ENCODE results near the gene PACSIN2. TPM values are rescaled to one million over a fixed set of nuclear protein-coding genes. Genes with fewer than 3 reads are reported as not detected.
"Not testable (repeated sequence)": the region's sequence is repeated elsewhere in the genome, so short reads cannot be mapped to it uniquely, and the experiment has no call there.

The PACSIN2 gene
- total RNA-seq, 2 donors from 2014 or later = 28.8 to 31.3 TPM

DNA sequence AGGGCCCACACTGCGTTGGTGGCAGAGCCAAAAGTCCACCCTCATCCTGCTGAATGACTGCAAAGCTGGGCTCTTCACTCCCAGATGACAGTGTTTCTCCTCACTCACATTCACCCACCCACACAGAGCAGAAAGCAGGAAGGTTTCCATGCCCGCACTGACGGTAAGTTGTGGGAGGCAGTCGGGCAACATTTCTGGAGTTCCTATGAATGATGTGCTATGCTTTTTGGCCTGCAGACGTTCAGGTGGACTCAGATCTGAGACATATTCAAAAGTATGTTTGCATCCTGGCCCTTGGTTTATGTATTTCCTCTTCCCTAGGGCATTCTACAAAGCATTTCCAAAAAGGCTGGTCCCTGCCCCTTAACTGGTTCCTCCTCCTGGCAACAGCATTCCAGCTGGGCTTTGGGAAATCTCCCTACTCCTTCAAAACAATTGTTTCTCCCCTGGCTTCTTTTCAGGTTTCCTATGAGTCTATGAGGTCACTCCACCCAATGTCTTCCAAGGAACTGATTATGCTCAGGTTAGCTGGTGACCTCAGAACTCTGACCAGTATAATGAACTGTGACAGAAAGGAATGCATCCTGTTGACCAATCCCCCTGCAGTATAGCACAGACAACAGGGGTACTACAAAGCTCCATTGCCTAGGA lies 36.4 kb downstream of the PACSIN2 start:
- H3K27me3 Mint-ChIP-seq (ENCODE audit: low read depth) = no peaks in the 10 kb centered on the region
- H3K27ac Mint-ChIP-seq = no peak overlapping the region
- no peaks in the 10 kb centered on the region for H3K36me3 Mint-ChIP-seq (ENCODE audit: insufficient read depth in 2 of 2)
- ATAC-seq (replicated peaks in 1 of 2) (no peak), DNase-seq (no peak)
- H3K9me3 Mint-ChIP-seq = no peaks in the 10 kb centered on the region
- peaks cover 35% of the 10 kb centered on the region for H3K4me1 Mint-ChIP-seq (ENCODE audit: low read depth)
- no peak overlapping the region for H3K4me3 Mint-ChIP-seq

DNA sequence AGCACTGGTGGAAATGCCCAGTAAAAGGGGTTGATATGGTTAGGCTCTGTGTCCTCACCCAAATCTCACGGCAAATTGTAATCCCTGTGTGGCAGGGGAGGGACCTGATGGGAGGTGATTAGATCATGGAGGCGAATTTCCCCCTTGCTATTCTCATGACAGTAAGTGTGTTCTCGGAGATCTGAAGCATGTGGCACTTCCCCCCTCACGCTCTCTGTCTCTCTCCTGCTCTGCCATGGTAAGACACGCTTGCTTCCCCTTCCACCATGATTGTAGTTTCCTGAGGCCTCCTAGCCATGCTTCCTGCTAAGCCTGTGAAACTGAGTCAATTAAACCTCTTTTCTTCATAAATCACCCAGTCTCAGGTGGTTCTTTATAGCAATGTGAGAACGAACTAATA lies 37.4 kb downstream of the PACSIN2 start:
- no peaks in the 10 kb centered on the region for H3K36me3 Mint-ChIP-seq (ENCODE audit: insufficient read depth in 2 of 2)
- H3K27ac Mint-ChIP-seq = no peak overlapping the region
- no peaks in the 10 kb centered on the region for H3K27me3 Mint-ChIP-seq (ENCODE audit: low read depth)
- ATAC-seq (replicated peaks in 1 of 2) (no peak), DNase-seq (no peak)
- H3K9me3 Mint-ChIP-seq = no peaks in the 10 kb centered on the region
- H3K4me1 Mint-ChIP-seq (ENCODE audit: low read depth) = peaks cover 45% of the 10 kb centered on the region
- H3K4me3 Mint-ChIP-seq = no peak overlapping the region

DNA sequence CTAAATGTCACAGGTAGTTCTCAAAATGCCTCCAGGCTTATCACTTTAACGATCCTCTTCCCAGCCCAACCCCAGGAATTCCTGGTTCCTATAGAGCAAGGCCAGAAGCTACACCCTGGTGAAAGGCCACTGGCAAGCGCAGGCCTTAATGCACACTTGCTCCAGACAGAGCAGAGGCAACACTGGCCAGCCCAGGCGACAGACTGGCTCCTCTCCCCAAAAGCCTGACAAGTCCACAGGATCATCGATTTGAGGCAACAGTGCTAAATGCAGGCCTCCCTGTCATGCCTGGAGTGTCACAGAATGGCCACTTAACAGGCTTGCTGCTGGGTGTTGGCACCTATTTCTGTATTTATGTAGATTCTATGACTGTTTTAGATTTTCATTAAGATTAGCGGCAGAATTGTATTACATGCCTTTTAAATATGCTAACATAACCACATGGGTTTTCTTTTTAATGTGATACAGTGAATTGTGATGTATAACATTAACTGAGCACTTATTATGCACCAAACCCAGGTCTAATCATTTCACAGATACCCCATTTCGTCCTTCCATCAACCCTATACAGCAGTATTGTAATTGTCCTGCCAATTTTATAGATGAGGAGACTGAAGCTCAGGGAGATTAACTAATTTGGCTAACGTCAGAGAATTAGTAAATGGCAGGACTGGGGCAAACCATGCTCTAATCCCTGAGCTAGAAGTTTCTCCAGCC lies 38.6 kb downstream of the PACSIN2 start:
- no peak overlapping the region for H3K4me3 Mint-ChIP-seq
- DNase-seq (no peak), ATAC-seq (replicated peaks in 1 of 2) (no peak)
- H3K27me3 Mint-ChIP-seq (ENCODE audit: low read depth) = no peaks in the 10 kb centered on the region
- no peaks in the 10 kb centered on the region for H3K9me3 Mint-ChIP-seq
- no peak overlapping the region for H3K27ac Mint-ChIP-seq
- peaks cover 45% of the 10 kb centered on the region for H3K4me1 Mint-ChIP-seq (ENCODE audit: low read depth)
- H3K36me3 Mint-ChIP-seq (ENCODE audit: insufficient read depth in 2 of 2) = peaks cover 0 to 1% of the 10 kb centered on the region in 2 donors

DNA sequence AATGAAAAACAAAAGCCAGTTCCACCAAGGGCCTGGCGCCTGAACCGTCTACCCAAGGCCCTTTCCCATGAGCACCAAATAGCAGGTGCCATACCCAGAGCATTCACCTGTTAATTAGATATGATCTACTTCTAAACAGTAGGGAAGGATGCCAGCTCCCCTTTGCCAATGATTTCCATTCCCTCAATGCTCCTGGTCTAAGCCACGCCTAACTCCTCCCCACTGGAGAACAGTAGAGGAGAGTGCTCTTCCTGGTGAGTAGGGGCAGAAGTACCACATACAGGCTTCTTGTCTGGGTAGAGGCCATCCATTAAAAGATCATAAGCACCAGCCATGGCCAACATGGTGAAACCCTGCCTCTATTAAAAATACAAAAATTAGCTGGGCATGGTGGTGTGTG lies 40.7 kb downstream of the PACSIN2 start:
- no peak overlapping the region for H3K27ac Mint-ChIP-seq
- ATAC-seq (replicated peaks in 1 of 2) (no peak), DNase-seq (no peak)
- no peaks in the 10 kb centered on the region for H3K9me3 Mint-ChIP-seq
- H3K36me3 Mint-ChIP-seq (ENCODE audit: insufficient read depth in 2 of 2) = peaks cover 1 to 2% of the 10 kb centered on the region in 2 donors
- H3K27me3 Mint-ChIP-seq (ENCODE audit: low read depth) = no peaks in the 10 kb centered on the region
- H3K4me1 Mint-ChIP-seq (ENCODE audit: low read depth) = peaks cover 56% of the 10 kb centered on the region
- H3K4me3 Mint-ChIP-seq = no peak overlapping the region

DNA sequence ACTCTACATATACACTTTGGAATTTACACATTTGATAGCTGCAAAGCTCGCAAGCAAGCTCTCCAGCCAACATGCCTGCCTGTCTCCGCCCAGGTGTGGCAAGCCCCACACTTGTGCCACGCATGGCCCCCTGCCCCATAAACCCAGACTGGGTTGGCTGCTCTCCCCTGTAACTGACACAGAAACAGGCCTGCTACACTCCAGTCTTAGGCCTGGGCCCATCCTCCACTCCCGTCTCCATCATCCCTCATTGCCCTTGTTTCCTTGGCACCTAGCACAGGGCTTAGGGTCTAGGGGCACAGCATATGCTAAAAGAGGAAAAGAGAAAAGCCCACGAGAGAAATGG lies 41.4 kb downstream of the PACSIN2 start:
- ATAC-seq (replicated peaks in 1 of 2) = no peak
- Mint-ChIP-seq H3K4me3 (no peak overlapping the region), H3K27me3 (ENCODE audit: low read depth) (no peaks in the 10 kb centered on the region), H3K4me1 (ENCODE audit: low read depth) (peaks cover 52% of the 10 kb centered on the region), H3K36me3 (ENCODE audit: insufficient read depth in 2 of 2) (peaks cover 1 to 2% of the 10 kb centered on the region in 2 donors), H3K27ac (peak overlapping the region; percentile 27), H3K9me3 (no peaks in the 10 kb centered on the region)
- no peak for DNase-seq

DNA sequence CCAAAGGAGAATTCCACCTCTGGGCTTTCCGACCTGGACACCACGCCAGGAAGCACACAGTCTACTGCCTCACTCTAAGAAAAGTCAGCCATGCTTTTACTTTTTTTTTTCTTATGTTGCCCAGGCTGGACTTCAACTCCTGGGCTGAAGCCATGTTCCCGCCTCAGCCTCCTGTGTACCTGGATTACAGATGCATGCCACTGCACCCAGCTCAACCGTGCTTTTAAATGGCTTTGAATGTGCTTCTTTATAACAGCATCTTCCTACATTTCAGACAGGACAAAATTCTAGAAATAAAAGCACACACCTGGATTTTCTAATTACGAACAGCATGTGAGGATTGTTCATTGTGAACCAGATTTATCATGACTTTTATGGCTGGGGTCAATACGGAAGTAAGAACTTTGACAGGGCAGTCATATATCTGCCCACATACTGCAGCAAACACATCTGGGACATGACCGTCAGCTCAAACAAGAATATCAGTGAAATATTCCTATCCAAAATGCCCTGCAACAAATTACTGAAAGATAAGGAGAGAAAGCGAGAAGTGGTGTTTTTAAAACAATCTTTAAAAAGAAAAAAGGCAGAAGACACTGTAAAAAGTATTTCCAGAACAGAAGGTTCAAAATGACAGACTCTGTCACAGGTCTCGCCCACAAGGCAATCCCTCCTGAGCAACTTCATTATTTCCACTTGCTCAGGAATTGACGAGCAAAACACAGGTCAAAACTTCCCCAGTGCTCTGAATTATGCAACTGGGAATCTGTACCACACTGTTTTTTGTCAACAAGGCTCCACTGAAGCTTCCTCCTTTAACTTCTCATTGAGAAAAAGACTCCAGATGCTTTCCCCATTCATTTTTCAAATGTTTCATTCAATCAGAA lies 42.1 kb downstream of the PACSIN2 start:
- no peaks in the 10 kb centered on the region for H3K9me3 Mint-ChIP-seq
- DNase-seq = no peak
- no peaks in the 10 kb centered on the region for H3K27me3 Mint-ChIP-seq (ENCODE audit: low read depth)
- ATAC-seq (replicated peaks in 1 of 2) = no peak
- H3K27ac Mint-ChIP-seq = peak overlapping the region; percentile 27
- peaks cover 49% of the 10 kb centered on the region for H3K4me1 Mint-ChIP-seq (ENCODE audit: low read depth)
- H3K36me3 Mint-ChIP-seq (ENCODE audit: insufficient read depth in 2 of 2) = peaks cover 1 to 8% of the 10 kb centered on the region in 2 donors
- H3K4me3 Mint-ChIP-seq = no peak overlapping the region

DNA sequence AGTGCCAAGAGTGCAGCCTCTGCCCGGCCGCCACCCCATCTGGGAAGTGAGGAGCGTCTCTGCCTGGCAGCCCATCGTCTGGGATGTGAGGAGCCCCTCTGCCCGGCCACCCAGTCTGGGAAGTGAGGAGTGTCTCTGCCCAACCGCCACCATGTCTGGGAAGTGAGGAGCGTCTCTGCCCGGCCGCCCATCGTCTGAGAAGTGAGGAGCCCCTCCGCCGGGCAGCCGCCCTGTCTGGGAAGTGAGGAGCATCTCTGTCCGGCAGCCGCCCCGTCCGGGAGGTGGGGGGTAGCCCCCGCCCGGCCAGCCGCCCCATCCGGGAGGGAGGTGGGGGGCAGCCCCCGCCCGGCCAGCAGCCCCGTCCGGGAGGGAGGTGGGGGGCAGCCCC lies 43.5 kb downstream of the PACSIN2 start:
- ATAC-seq (replicated peaks in 1 of 2); H3K27ac Mint-ChIP-seq; H3K4me3 Mint-ChIP-seq; DNase-seq; H3K9me3 Mint-ChIP-seq; H3K36me3 Mint-ChIP-seq (ENCODE audit: insufficient read depth in 2 of 2); H3K27me3 Mint-ChIP-seq (ENCODE audit: low read depth): not testable (repeated sequence)
- peaks cover 45% of the 10 kb centered on the region for H3K4me1 Mint-ChIP-seq (ENCODE audit: low read depth)

DNA sequence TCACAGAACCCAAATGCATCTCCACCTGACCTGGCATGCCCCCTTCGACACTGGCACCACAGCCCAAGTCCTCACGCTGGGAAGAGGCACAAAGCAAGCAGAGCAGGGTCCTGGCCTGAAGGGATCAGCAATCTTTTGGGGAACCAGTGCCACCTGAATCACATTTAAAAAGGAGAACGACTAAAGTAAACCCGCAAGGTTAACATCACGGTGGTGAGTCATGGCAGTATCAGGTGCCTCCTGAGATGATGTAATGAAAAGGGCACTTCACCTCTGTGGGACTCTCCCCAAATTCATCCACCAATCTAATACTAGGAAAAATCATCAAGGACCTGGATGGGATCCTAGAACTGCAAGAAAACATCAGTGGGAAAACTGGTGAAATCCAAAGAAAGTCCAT lies 44.9 kb downstream of the PACSIN2 start:
- Mint-ChIP-seq H3K27me3 (ENCODE audit: low read depth) (no peaks in the 10 kb centered on the region), H3K36me3 (ENCODE audit: insufficient read depth in 2 of 2) (peaks cover 1 to 9% of the 10 kb centered on the region in 2 donors), H3K27ac (no peak overlapping the region), H3K4me3 (peak overlapping the region in 1 of 2 donors; percentile 17), H3K9me3 (no peaks in the 10 kb centered on the region), H3K4me1 (ENCODE audit: low read depth) (peaks cover 48% of the 10 kb centered on the region)
- DNase-seq (peak in 1 of 2 donors; percentile 27), ATAC-seq (replicated peaks in 1 of 2) (peak in 1 of 2 donors; percentile 24)

DNA sequence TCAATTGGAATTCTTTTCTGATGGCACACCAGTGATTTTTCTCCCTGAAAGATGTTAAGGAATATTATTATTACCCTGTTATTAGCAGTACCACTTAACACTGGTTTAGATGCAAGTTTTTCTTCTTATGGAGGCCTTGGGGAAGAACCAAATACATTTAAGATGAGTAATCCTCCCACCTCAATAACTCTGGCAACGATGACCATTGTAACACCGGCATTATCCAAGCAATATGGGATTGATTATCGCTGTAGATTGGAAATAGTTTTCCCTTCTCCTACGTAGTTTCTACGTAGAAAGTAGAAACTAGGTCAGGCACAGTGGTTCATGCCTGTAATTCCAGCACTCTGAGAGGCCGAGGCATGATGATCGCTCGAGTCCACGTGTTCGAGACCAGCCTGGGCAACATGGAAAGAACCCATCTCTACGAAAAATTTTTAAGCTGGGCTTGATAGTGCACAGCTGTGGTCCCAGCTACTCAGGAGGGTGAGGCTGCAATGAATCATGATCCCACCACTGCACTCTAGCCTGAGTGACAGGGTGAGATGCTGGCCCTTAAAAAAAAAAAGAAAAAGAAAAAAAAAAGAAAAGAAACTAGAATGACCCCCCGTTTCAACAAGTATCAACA lies 45.5 kb downstream of the PACSIN2 start:
- peaks cover 52% of the 10 kb centered on the region for H3K4me1 Mint-ChIP-seq (ENCODE audit: low read depth)
- no peak for ATAC-seq (replicated peaks in 1 of 2)
- H3K27ac Mint-ChIP-seq = no peak overlapping the region
- peak overlapping the region in 1 of 2 donors; percentile 17 for H3K4me3 Mint-ChIP-seq
- no peak for DNase-seq
- H3K36me3 Mint-ChIP-seq (ENCODE audit: insufficient read depth in 2 of 2) = peaks cover 1 to 9% of the 10 kb centered on the region in 2 donors
- H3K27me3 Mint-ChIP-seq (ENCODE audit: low read depth) = no peaks in the 10 kb centered on the region
- no peaks in the 10 kb centered on the region for H3K9me3 Mint-ChIP-seq

DNA sequence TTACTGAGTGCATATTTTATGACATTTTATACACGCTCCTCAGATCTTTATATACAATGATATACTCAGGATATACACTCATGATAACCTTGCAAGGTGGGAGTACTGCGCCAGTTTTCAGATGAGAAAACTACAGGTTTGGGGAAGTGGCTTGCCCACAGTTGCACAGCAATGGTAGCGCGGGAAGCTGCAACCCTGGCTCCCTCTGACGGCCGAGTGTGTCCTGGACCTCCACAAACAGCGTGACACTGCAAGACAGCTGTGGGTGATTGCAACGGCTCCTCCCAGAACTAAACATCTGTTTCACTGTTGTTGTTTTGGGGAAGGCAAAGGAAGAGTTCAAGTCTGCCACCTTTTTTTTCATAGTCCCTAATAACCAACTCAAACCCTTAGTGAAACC lies 47.0 kb downstream of the PACSIN2 start:
- no peaks in the 10 kb centered on the region for H3K27me3 Mint-ChIP-seq (ENCODE audit: low read depth)
- no peak overlapping the region for H3K27ac Mint-ChIP-seq
- H3K9me3 Mint-ChIP-seq = no peaks in the 10 kb centered on the region
- H3K4me3 Mint-ChIP-seq = no peak overlapping the region
- DNase-seq (no peak), ATAC-seq (replicated peaks in 1 of 2) (no peak)
- H3K4me1 Mint-ChIP-seq (ENCODE audit: low read depth) = peaks cover 52% of the 10 kb centered on the region
- peaks cover 1 to 9% of the 10 kb centered on the region in 2 donors for H3K36me3 Mint-ChIP-seq (ENCODE audit: insufficient read depth in 2 of 2)

DNA sequence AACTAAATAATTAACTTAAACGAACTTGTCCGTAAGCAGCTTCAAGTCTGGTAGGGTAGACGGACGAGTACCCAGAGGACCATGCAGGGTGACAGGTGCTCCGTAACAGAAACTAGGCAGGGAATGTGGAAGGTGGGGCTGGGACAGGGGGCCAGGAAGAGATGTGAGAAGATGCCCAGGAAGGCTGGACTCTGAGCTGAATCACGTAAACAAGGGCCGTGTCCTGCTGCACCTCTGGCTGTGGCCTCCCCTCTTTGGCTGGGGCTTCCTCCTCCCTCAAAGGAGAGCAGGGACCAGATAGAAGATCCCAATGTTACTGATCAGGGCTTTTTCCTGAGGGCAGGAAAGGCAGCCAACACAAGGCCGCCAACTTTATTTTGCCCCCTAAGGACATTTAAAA lies 47.9 kb downstream of the PACSIN2 start:
- H3K4me3 Mint-ChIP-seq = no peak overlapping the region
- H3K27me3 Mint-ChIP-seq (ENCODE audit: low read depth) = no peaks in the 10 kb centered on the region
- DNase-seq (no peak), ATAC-seq (replicated peaks in 1 of 2) (no peak)
- peaks cover 56% of the 10 kb centered on the region for H3K4me1 Mint-ChIP-seq (ENCODE audit: low read depth)
- H3K27ac Mint-ChIP-seq = no peak overlapping the region
- H3K36me3 Mint-ChIP-seq (ENCODE audit: insufficient read depth in 2 of 2) = peaks cover under 1 to 9% of the 10 kb centered on the region in 2 donors
- no peaks in the 10 kb centered on the region for H3K9me3 Mint-ChIP-seq

DNA sequence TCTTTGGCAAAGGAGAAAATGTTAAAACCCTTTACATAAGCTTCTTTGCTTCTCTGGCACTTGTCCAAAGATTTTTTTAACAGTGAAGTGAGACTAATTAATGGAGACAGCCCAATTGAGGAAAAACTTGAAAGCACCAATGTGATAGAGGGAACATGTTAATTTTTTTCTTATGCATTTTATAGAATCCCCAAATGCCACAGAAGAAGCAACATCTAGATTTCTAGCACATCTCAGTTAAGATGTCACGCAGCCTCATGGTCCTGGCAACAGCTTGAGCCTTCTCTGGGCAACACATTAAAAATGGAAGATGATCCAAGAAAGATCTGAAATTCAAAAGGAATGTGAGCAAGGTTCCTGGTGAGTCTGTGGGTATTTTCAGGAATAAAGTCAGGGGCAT lies 48.5 kb downstream of the PACSIN2 start:
- no peak overlapping the region for H3K27ac Mint-ChIP-seq
- no peaks in the 10 kb centered on the region for H3K27me3 Mint-ChIP-seq (ENCODE audit: low read depth)

More for the DNA sequence above, 48.5 kb downstream of the PACSIN2 start:
- Mint-ChIP-seq H3K4me3 (no peak overlapping the region), H3K4me1 (ENCODE audit: low read depth) (peaks cover 61% of the 10 kb centered on the region), H3K9me3 (no peaks in the 10 kb centered on the region), H3K36me3 (ENCODE audit: insufficient read depth in 2 of 2) (peaks cover 0 to 9% of the 10 kb centered on the region in 2 donors)
- DNase-seq (no peak), ATAC-seq (replicated peaks in 1 of 2) (no peak)

Data from activated T-cell treated with anti-CD3 and anti-CD28 coated beads, Interleukin-2, amount 50 U/mL, for 72 hours (primary cell).